Mesothelial cell of epicardium (in vitro differentiated cells): Measurements from ENCODE around the gene PEX5L. TPM values are rescaled to one million over a fixed set of nuclear protein-coding genes. Genes with fewer than 3 reads are reported as not detected.

Experiments
- DNase-seq, 2 experiments: peaks; one replicate each; pipeline ENCODE4 v3.0.0; 2021; ENCODE audit warnings: low spot score in 2 of 2; ENCODE audit not compliant: unreplicated experiment in 2 of 2
- H3K27ac Mint-ChIP-seq: 2 replicates; pipeline ENCODE4 v1.8.0; 2021; ENCODE audit warnings: mixed read lengths
- H3K27me3 Mint-ChIP-seq: 2 replicates; pipeline ENCODE4 v1.8.0; 2021; ENCODE audit warnings: low read depth, mixed read lengths
- H3K36me3 Mint-ChIP-seq: 2 replicates; pipeline ENCODE4 v1.8.0; 2021; ENCODE audit warnings: mixed read lengths
- H3K4me1 Mint-ChIP-seq: 2 replicates; pipeline ENCODE4 v1.8.0; 2021; ENCODE audit warnings: mixed read lengths
- H3K4me3 Mint-ChIP-seq: 2 replicates; pipeline ENCODE4 v1.8.0; 2021; ENCODE audit warnings: mild to moderate bottlenecking, moderate library complexity, mixed read lengths
- H3K9me3 Mint-ChIP-seq: 2 replicates; pipeline ENCODE4 v1.8.0; 2021; ENCODE audit warnings: mixed read lengths
- total RNA-seq: library from RNA; stranded (reverse); gene quantifications from 3 replicates; pipeline ENCODE4 v1.2.1, GENCODE V29; 2021
- TF ChIP-seq, protein P1 (sequence below): fragments of 200-600 bp; sonication (generic); IDR thresholded peaks from one replicate; pipeline ENCODE4 v1.5.0; 2021; ENCODE audit warnings: antibody characterized with exemption; ENCODE audit not compliant: unreplicated experiment

PEX5L gene
- total RNA-seq, 1 donor from 2014 or later = 0.04 TPM

GRCh38 chr3:179949412-179949811, 87.3 kb downstream of the PEX5L start:
- peaks cover 16% of the 10 kb centered on the region for H3K27me3 Mint-ChIP-seq
- H3K4me3 Mint-ChIP-seq = no peak overlapping the region
- no peak for DNase-seq
- no peaks in the 10 kb centered on the region for H3K9me3 Mint-ChIP-seq
- no peaks in the 10 kb centered on the region for H3K36me3 Mint-ChIP-seq
- TF ChIP-seq, protein P1, sequence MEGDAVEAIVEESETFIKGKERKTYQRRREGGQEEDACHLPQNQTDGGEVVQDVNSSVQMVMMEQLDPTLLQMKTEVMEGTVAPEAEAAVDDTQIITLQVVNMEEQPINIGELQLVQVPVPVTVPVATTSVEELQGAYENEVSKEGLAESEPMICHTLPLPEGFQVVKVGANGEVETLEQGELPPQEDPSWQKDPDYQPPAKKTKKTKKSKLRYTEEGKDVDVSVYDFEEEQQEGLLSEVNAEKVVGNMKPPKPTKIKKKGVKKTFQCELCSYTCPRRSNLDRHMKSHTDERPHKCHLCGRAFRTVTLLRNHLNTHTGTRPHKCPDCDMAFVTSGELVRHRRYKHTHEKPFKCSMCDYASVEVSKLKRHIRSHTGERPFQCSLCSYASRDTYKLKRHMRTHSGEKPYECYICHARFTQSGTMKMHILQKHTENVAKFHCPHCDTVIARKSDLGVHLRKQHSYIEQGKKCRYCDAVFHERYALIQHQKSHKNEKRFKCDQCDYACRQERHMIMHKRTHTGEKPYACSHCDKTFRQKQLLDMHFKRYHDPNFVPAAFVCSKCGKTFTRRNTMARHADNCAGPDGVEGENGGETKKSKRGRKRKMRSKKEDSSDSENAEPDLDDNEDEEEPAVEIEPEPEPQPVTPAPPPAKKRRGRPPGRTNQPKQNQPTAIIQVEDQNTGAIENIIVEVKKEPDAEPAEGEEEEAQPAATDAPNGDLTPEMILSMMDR = no peak
- H3K4me1 Mint-ChIP-seq = no peaks in the 10 kb centered on the region
- H3K27ac Mint-ChIP-seq = no peak overlapping the region

GRCh38 chr3:179948740-179949139, 88.0 kb downstream of the PEX5L start:
- Mint-ChIP-seq H3K27me3 (peaks cover 16% of the 10 kb centered on the region), H3K9me3 (no peaks in the 10 kb centered on the region), H3K36me3 (no peaks in the 10 kb centered on the region), H3K4me3 (no peak overlapping the region), H3K4me1 (no peaks in the 10 kb centered on the region), H3K27ac (no peak overlapping the region)
- no peak for DNase-seq
- TF ChIP-seq, protein P1 = no peak

DNA sequence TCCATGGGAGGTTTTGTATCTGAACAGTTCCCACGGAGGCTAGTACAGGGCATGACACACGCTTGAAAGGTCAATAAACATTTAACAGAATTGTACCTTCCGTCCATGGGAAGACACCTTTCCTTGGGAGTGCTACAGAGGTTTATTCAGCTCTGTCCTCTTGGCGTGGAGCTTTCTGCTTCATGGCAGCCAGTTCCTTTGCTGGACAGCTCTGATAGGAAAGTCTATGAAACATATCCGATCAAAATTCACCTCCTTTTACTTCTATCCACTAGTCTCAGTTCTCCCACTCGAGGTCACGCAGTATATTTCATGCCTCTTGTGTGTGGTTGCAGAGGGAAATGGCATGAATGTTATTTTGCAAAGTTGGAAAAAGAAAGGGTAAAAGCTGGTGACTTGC, 91.2 kb downstream of the PEX5L start:
- TF ChIP-seq, protein P1 = no peak
- no peaks in the 10 kb centered on the region for H3K36me3 Mint-ChIP-seq
- H3K4me3 Mint-ChIP-seq = no peak overlapping the region
- H3K27ac Mint-ChIP-seq = no peak overlapping the region
- peaks cover 19% of the 10 kb centered on the region for H3K27me3 Mint-ChIP-seq
- H3K9me3 Mint-ChIP-seq = no peaks in the 10 kb centered on the region
- no peaks in the 10 kb centered on the region for H3K4me1 Mint-ChIP-seq
- DNase-seq = no peak

DNA sequence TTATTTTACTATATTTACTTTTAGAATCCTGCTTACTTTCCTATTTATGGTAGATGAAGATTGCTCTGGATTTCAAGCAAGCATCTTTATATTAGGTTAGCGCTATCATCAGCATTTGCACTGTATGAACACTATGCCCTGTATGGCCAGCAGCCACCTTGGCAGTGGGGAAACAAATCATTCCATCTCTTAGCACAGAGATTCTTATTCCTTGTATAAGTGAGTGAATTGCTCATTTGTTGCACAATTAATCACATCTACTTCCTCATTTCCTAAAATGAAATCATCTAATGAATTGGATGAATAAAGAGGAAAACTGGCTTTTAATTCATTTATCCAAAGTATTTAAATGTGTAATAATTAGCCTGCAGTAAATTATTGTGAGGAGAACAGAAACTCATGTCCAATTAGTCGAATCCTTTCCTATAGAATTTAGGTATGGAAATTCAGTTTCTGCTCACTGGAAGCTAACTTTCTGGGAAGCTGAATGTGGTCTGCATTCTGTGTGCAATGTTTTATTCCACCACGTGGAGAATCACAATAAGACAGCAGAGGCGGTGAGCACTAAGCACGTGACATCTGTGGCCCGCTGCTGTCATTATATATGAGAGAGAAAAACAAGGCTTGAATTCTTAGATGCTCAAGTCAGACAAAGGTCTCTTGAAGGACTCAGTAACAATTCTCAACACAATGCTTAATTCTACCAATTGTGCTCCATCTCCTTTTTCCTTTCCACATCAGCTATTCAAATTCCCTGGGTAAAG, 93.4 kb downstream of the PEX5L start:
- Mint-ChIP-seq H3K9me3 (no peaks in the 10 kb centered on the region), H3K36me3 (no peaks in the 10 kb centered on the region), H3K27me3 (peaks cover 24% of the 10 kb centered on the region), H3K4me3 (no peak overlapping the region), H3K27ac (no peak overlapping the region), H3K4me1 (no peaks in the 10 kb centered on the region)
- no peak for DNase-seq
- TF ChIP-seq, protein P1 = no peak

GRCh38 chr3:179942553-179943075, 94.1 kb downstream of the PEX5L start:
- TF ChIP-seq, protein P1 = no peak
- Mint-ChIP-seq H3K9me3 (no peaks in the 10 kb centered on the region), H3K4me1 (no peaks in the 10 kb centered on the region), H3K36me3 (no peaks in the 10 kb centered on the region), H3K4me3 (no peak overlapping the region), H3K27ac (no peak overlapping the region), H3K27me3 (peaks cover 28% of the 10 kb centered on the region)
- no peak for DNase-seq
